ENCODE results near the gene HMOX2.

DNA sequence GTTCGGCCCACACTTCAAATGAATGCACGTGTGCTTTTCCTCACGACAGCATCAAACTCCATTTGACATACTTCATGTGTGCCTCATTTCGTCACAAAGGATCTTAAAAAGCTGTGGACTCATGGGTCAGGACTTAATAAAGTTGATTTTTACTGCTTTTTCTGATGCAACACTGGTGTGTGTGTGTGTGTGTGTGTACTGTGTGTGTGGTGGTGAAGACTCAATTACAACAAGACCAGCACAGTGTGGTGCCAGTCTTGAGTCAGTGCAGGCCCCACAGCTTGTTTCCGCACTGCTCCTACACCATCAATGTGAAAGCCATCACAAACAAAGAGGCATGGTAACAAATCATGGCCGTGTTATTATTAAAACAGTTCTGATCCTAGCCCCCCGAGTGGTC, 44.7 kb downstream of the HMOX2 start:
- TF ChIP-seq, protein P1, sequence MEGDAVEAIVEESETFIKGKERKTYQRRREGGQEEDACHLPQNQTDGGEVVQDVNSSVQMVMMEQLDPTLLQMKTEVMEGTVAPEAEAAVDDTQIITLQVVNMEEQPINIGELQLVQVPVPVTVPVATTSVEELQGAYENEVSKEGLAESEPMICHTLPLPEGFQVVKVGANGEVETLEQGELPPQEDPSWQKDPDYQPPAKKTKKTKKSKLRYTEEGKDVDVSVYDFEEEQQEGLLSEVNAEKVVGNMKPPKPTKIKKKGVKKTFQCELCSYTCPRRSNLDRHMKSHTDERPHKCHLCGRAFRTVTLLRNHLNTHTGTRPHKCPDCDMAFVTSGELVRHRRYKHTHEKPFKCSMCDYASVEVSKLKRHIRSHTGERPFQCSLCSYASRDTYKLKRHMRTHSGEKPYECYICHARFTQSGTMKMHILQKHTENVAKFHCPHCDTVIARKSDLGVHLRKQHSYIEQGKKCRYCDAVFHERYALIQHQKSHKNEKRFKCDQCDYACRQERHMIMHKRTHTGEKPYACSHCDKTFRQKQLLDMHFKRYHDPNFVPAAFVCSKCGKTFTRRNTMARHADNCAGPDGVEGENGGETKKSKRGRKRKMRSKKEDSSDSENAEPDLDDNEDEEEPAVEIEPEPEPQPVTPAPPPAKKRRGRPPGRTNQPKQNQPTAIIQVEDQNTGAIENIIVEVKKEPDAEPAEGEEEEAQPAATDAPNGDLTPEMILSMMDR (IDR thresholded peaks at IDR 0.05; ENCODE audit: low read depth, low read length): no peak
- no peak for TF ChIP-seq POLR2A (IDR thresholded peaks at IDR 0.05; ENCODE audit: extremely low read depth, insufficient read length)

All from NB4 (cell line).